Transverse colon (tissue), 3 donors: ENCODE measurements around the gene SH2D4B.

ENCODE experiments used
- CTCF ChIP-seq, 5 experiments: fragments of 200-600 bp in 3 of 5; fragments of 450-650 bp in 2 of 5; sonication (generic) in 3 of 5; IDR thresholded peaks; 1 replicate in 2 of 5; 2 replicates in 3 of 5; pipeline ENCODE4 v1.5.1; 2016 to 2017; ENCODE audit warnings: antibody characterized with exemption in 5 of 5, inconsistent platforms in 3 of 5, mild to moderate bottlenecking in 2 of 5, moderate library complexity in 1 of 5
- EP300 ChIP-seq: sonication (generic); formaldehyde crosslinking; IDR thresholded peaks from one replicate; pipeline ENCODE4 v1.6.1; 2017; ENCODE audit warnings: antibody characterized with exemption, low read depth
- POLR2A ChIP-seq: fragments of 450-650 bp; IDR thresholded peaks from one replicate; pipeline ENCODE4 v1.6.1; 2016; ENCODE audit warnings: antibody characterized with exemption, mild to moderate bottlenecking, moderate library complexity

GRCh38 chr10:80498833-80499741 lies 38.6 kb upstream of the SH2D4B start:
- TF ChIP-seq CTCF (IDR thresholded peaks at IDR 0.05): no peak
- no peak for TF ChIP-seq POLR2A
- no peak for TF ChIP-seq EP300
